Measurements from ENCODE around the gene WIZ. TPM values are rescaled to one million over a fixed set of nuclear protein-coding genes. Genes with fewer than 3 reads are reported as not detected.
A peak's percentile ranks its signal among the peaks of the same experiment; 100 is the strongest.
"Not testable (repeated sequence)": the region's sequence is repeated elsewhere in the genome, so short reads cannot be mapped to it uniquely, and the experiment has no call there.

WIZ gene
- total RNA-seq, 1 experiment from 2014 or later: 31.9 TPM

- H3K4me3 Mint-ChIP-seq (ENCODE audit: low read depth, unreplicated experiment): no peak overlapping the region
- H3K4me1 Mint-ChIP-seq (ENCODE audit: low read depth, unreplicated experiment): no peaks in the 10 kb centered on the region
- no TSS peak for BruUV-seq (replicated peaks)
- intact Hi-C loops (cut with micrococcal nuclease; ENCODE audit: unreplicated experiment): no loop called here
- H3K27ac Mint-ChIP-seq (ENCODE audit: unreplicated experiment): no peak overlapping the region
- H3K36me3 Mint-ChIP-seq (ENCODE audit: insufficient read depth, unreplicated experiment): no peaks in the 10 kb centered on the region
- TF ChIP-seq CTCF (IDR thresholded peaks at IDR 0.05; ENCODE audit: unreplicated experiment): no peak
- no peaks in the 10 kb centered on the region for H3K9me3 Mint-ChIP-seq (ENCODE audit: low read depth, unreplicated experiment)
- CTCF ChIA-PET: no interaction called here
- DNase-seq: no peak
- H3K27me3 Mint-ChIP-seq (ENCODE audit: unreplicated experiment): peaks cover 13% of the 10 kb centered on the region
These were observed 38.9 kb upstream of the WIZ start for GRCh38 chr19:15488489-15489226.

GRCh38 chr19:15487038-15487437 lies 37.3 kb upstream of the WIZ start:
- intact Hi-C loops (cut with micrococcal nuclease; ENCODE audit: unreplicated experiment): no loop called here
- no peak for DNase-seq
- Mint-ChIP-seq H3K27me3 (ENCODE audit: unreplicated experiment) (peaks cover 3% of the 10 kb centered on the region), H3K9me3 (ENCODE audit: low read depth, unreplicated experiment) (no peaks in the 10 kb centered on the region), H3K4me1 (ENCODE audit: low read depth, unreplicated experiment) (no peaks in the 10 kb centered on the region), H3K36me3 (ENCODE audit: insufficient read depth, unreplicated experiment) (no peaks in the 10 kb centered on the region), H3K27ac (ENCODE audit: unreplicated experiment) (no peak overlapping the region), H3K4me3 (ENCODE audit: low read depth, unreplicated experiment) (no peak overlapping the region)
- BruUV-seq (replicated peaks): no TSS peak
- TF ChIP-seq CTCF (IDR thresholded peaks at IDR 0.05; ENCODE audit: unreplicated experiment): no peak
- CTCF ChIA-PET: interaction anchor here (0.6 kb wide), 1 partner anchor 297 kb away, joined by 4 read pairs; no protein-coding TSS in a partner anchor

- H3K27ac Mint-ChIP-seq (ENCODE audit: unreplicated experiment); BruUV-seq (replicated peaks); DNase-seq; H3K4me3 Mint-ChIP-seq (ENCODE audit: low read depth, unreplicated experiment); H3K27me3 Mint-ChIP-seq (ENCODE audit: unreplicated experiment); intact Hi-C loops (cut with micrococcal nuclease; ENCODE audit: unreplicated experiment); H3K9me3 Mint-ChIP-seq (ENCODE audit: low read depth, unreplicated experiment); H3K4me1 Mint-ChIP-seq (ENCODE audit: low read depth, unreplicated experiment); H3K36me3 Mint-ChIP-seq (ENCODE audit: insufficient read depth, unreplicated experiment): not testable (repeated sequence)
- CTCF ChIA-PET: interaction anchor here (0.7 kb wide), 1 partner anchor 70 kb away, joined by 3 read pairs; no protein-coding TSS in a partner anchor
These were observed 36.0 kb upstream of the WIZ start for GRCh38 chr19:15485768-15486167.

GRCh38 chr19:15480996-15481395 lies 31.2 kb upstream of the WIZ start:
- not testable (repeated sequence) for H3K27me3 Mint-ChIP-seq (ENCODE audit: unreplicated experiment)
- CTCF ChIA-PET: interaction anchor here (0.6 to 1.5 kb wide), 3 partner anchors 13 to 203 kb away, joined by 3 to 5 read pairs (median 3); no protein-coding TSS in a partner anchor

GRCh38 chr19:15479391-15480345 lies 29.9 kb upstream of the WIZ start, which contains the start of gene PGLYRP2:
Gene PGLYRP2 (minus strand): TSS chr19:15479501. CDS start chr19:15479371, 130 bp downstream.
- DNase-seq: peak; percentile 42
- Mint-ChIP-seq H3K36me3 (ENCODE audit: insufficient read depth, unreplicated experiment) (no peaks in the 10 kb centered on the region), H3K27me3 (ENCODE audit: unreplicated experiment) (no peaks in the 10 kb centered on the region), H3K27ac (ENCODE audit: unreplicated experiment) (no peak within 1 kb of the TSS), H3K4me3 (ENCODE audit: low read depth, unreplicated experiment) (no peak within 1 kb of the TSS), H3K9me3 (ENCODE audit: low read depth, unreplicated experiment) (no peaks in the 10 kb centered on the region), H3K4me1 (ENCODE audit: low read depth, unreplicated experiment) (peaks cover 9% of the 10 kb centered on the region)
- TF ChIP-seq CTCF (IDR thresholded peaks at IDR 0.05; ENCODE audit: unreplicated experiment): no peak
- CTCF ChIA-PET: interaction anchor here (0.6 to 1.5 kb wide), 5 partner anchors 71 to 284 kb away, joined by 3 to 5 read pairs (median 3); no protein-coding TSS in a partner anchor
- no TSS peak for BruUV-seq (replicated peaks)
- intact Hi-C loops (cut with micrococcal nuclease; ENCODE audit: unreplicated experiment): loop anchor here (1.0 kb wide), 1 partner anchor 77 kb away; no protein-coding TSS in a partner anchor

More at GRCh38 chr19:15480996-15481395, 31.2 kb upstream of the WIZ start:
- intact Hi-C loops (cut with micrococcal nuclease; ENCODE audit: unreplicated experiment); BruUV-seq (replicated peaks); H3K4me1 Mint-ChIP-seq (ENCODE audit: low read depth, unreplicated experiment); DNase-seq; H3K36me3 Mint-ChIP-seq (ENCODE audit: insufficient read depth, unreplicated experiment); H3K4me3 Mint-ChIP-seq (ENCODE audit: low read depth, unreplicated experiment); H3K9me3 Mint-ChIP-seq (ENCODE audit: low read depth, unreplicated experiment); H3K27ac Mint-ChIP-seq (ENCODE audit: unreplicated experiment): not testable (repeated sequence)
